ENCODE data around the gene NLRP9. TPM values are rescaled to one million over a fixed set of nuclear protein-coding genes. Genes with fewer than 3 reads are reported as not detected.

Gene NLRP9
- total RNA-seq, 1 experiment from 2014 or later: not detected

DNA sequence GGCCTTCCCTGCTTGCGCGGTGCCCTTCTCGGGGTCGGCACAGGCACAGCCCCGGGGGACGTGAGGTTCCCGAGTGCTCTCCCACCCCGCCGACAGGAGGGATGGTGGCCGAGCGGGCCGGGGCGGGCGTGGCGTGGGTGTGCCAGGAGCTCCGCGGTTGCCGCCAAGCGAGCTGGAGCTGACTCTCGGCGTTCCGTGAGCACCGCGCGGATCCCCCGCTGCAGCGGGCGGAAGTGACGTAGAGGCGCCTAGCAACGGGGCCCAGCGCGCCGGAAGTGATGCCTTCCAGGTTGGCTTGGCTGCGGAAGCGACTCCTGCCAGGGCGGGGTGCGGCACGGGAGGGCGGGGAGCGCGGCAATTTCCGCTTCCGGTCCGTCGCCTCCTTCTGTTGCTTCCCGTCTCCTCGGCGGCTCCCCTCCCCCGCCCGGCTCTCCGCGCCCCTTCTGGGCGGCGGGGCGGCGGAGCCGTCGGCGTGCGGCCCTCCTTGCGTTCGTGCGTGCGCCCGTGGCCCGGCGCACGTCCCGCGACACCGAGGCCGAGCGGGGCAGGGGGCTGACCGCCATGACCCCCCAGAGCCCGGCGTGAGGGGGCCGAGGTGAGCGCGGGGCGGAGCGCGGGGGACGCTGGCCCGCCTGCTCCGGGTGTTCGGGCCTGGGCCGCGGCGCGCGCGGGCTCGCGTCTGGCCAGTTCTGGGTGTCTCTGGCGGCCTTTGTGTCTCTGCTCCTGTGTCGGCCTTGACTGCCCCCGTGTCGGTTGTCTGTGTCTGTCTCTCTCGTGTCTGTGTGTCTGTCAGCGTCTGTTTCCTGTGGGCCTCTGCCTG lies 63.2 kb downstream of the NLRP9 start, which contains the start of gene EPN1 (continued):
- peak; percentile 38 for TF ChIP-seq YY1 (IDR thresholded peaks at IDR 0.05; ENCODE audit: extremely low read depth, insufficient replicate concordance, low read depth, low read length)
- TF ChIP-seq EZH2phosphoT487 (IDR thresholded peaks at IDR 0.05; ENCODE audit: borderline replicate concordance): no peak
- TF ChIP-seq JUND (IDR thresholded peaks at IDR 0.05): no peak; the same call in 1 of the 2 replicates
- TF ChIP-seq ZNF274 (IDR thresholded peaks at IDR 0.05; ENCODE audit: low read depth, low read length): no peak
- TF ChIP-seq, protein P1, sequence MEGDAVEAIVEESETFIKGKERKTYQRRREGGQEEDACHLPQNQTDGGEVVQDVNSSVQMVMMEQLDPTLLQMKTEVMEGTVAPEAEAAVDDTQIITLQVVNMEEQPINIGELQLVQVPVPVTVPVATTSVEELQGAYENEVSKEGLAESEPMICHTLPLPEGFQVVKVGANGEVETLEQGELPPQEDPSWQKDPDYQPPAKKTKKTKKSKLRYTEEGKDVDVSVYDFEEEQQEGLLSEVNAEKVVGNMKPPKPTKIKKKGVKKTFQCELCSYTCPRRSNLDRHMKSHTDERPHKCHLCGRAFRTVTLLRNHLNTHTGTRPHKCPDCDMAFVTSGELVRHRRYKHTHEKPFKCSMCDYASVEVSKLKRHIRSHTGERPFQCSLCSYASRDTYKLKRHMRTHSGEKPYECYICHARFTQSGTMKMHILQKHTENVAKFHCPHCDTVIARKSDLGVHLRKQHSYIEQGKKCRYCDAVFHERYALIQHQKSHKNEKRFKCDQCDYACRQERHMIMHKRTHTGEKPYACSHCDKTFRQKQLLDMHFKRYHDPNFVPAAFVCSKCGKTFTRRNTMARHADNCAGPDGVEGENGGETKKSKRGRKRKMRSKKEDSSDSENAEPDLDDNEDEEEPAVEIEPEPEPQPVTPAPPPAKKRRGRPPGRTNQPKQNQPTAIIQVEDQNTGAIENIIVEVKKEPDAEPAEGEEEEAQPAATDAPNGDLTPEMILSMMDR (IDR thresholded peaks at IDR 0.05 in 2 of 3, conservative IDR thresholded peaks at IDR 0.05 in 1 of 3; ENCODE audit: borderline replicate concordance in 1 of 3, insufficient read depth in 1 of 3, low read depth in 2 of 3, low read length in 2 of 3): no peak
- no peak for TF ChIP-seq POLR2A (IDR thresholded peaks at IDR 0.05; ENCODE audit: borderline replicate concordance, extremely low read depth, insufficient read depth, insufficient read length)
- TF ChIP-seq, protein P2, sequence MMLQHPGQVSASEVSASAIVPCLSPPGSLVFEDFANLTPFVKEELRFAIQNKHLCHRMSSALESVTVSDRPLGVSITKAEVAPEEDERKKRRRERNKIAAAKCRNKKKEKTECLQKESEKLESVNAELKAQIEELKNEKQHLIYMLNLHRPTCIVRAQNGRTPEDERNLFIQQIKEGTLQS (IDR thresholded peaks at IDR 0.05): no peak

DNA sequence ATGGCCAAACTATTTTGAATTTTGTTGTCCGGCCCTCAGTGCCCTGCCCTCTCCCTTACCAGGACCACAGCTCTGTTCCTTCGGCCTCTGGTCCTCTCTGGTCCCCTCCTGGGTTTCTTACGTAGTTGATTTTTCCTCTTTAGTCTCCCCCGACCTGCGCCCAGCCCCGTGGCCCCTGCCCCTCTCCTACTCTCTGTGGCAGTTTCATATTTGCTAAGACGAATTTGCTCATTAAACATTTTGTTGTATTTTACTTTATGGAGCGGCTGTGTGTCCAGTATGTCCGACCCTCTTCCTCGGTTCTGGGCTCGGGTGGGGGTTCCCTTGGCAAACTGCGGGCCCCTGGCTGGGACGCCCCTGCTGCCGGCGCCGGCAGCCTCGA lies 63.8 kb downstream of the NLRP9 start:
- BruUV-seq (replicated peaks): TSS peak; percentile 83
- POLR2A ChIA-PET: no interaction called here
- H3K79me2 ChIP-seq (ENCODE audit: insufficient read depth, low read length): peaks cover 92% of the 10 kb centered on the region

More for the DNA sequence above, 63.8 kb downstream of the NLRP9 start:
- no peak overlapping the region for H2AFZ ChIP-seq (ENCODE audit: low read depth, low read length, poor library complexity, severe bottlenecking)
- H3K27me3 ChIP-seq (ENCODE audit: insufficient read depth, low read length): no peaks in the 10 kb centered on the region
- no peaks in the 10 kb centered on the region for H3K9me3 ChIP-seq (ENCODE audit: control insufficient read depth in 1 of 2, insufficient read depth in 1 of 2, low read depth in 1 of 2, low read length in 2 of 2)
- H3K4me1 ChIP-seq (ENCODE audit: control insufficient read depth in 1 of 2, insufficient read depth in 2 of 2, low read length in 2 of 2): peaks cover 11 to 44% of the 10 kb centered on the region in 2 experiments
- DNase-seq (ENCODE audit: low read depth, low spot score) (no peak), ATAC-seq (peak; percentile 0; the same call in 1 of the 2 replicates)
- peak overlapping the region; percentile 91 for H3K27ac ChIP-seq (ENCODE audit: low read depth, low read length)
- TF ChIP-seq POLR2A (IDR thresholded peaks at IDR 0.05; ENCODE audit: borderline replicate concordance, extremely low read depth, insufficient read depth, insufficient read length) (no peak), POLR2AphosphoS5 (IDR thresholded peaks at IDR 0.05; ENCODE audit: low read depth, low read length) (no peak), EZH2 (IDR thresholded peaks at IDR 0.05) (no peak), ZFX (IDR thresholded peaks at IDR 0.05) (no peak), RAD21 (IDR thresholded peaks at IDR 0.05; ENCODE audit: low read depth) (no peak), SRF (IDR thresholded peaks at IDR 0.05; ENCODE audit: low read depth) (no peak), SP1 (IDR thresholded peaks at IDR 0.05; ENCODE audit: low read depth) (no peak), FOSL1 (IDR thresholded peaks at IDR 0.05; ENCODE audit: low read depth) (no peak), CEBPB (IDR thresholded peaks at IDR 0.05; ENCODE audit: low read depth) (no peak), ZNF274 (IDR thresholded peaks at IDR 0.05; ENCODE audit: low read depth, low read length) (no peak)
- TF ChIP-seq, protein P3, sequence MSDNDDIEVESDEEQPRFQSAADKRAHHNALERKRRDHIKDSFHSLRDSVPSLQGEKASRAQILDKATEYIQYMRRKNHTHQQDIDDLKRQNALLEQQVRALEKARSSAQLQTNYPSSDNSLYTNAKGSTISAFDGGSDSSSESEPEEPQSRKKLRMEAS (IDR thresholded peaks at IDR 0.05): no peak
- TF ChIP-seq, protein P2 (IDR thresholded peaks at IDR 0.05): no peak
- TF ChIP-seq, protein P1 (IDR thresholded peaks at IDR 0.05 in 2 of 3, conservative IDR thresholded peaks at IDR 0.05 in 1 of 3; ENCODE audit: borderline replicate concordance in 1 of 3, insufficient read depth in 1 of 3, low read depth in 2 of 3, low read length in 2 of 3): no peak
- intact Hi-C loops (cut with micrococcal nuclease): no loop called here
- ChIA-PET RAD21 (ENCODE audit: low non-redundant PET in 1 of 2, low total read pairs in 2 of 2, uncharacterized antibody in 2 of 2, unreplicated experiment in 2 of 2) (no interaction called here), CTCF (no interaction called here)
- peaks cover 22 to 37% of the 10 kb centered on the region in 2 experiments; a peak in 3 of 4 replicates for H3K36me3 ChIP-seq (ENCODE audit: control insufficient read depth in 1 of 2, insufficient read depth in 2 of 2, low read length in 2 of 2)
- peak overlapping the region; percentile 77 for H3K4me2 ChIP-seq (ENCODE audit: low read length)
- H4K20me1 ChIP-seq (ENCODE audit: insufficient read depth): 0 out of 2 replicates have a peak, but pooled peaks cover 8% of the 10 kb centered on the region
- peak overlapping the region; percentile 84 for H3K9ac ChIP-seq (ENCODE audit: low read length)
- H3K4me3 ChIP-seq (replicated peaks in 1 of 2; ENCODE audit: low read depth in 1 of 2, low read length in 2 of 2): peak overlapping the region; percentile 83 to 94
- H3K9me2 ChIP-seq (ENCODE audit: insufficient read depth): no peaks in the 10 kb centered on the region
